ENCODE data around the gene ANKRD53. TPM values are rescaled to one million over a fixed set of nuclear protein-coding genes. Genes with fewer than 3 reads are reported as not detected.
A peak's percentile ranks its signal among the peaks of the same experiment; 100 is the strongest.

ANKRD53 gene
- total and polyA plus RNA-seq, 3 experiments from 2014 or later, result 0.16 to 0.35 TPM; not detected in 1

- H3K4me3 Mint-ChIP-seq, result no peak overlapping the region
- CTCF ChIA-PET, result interaction anchor here (0.9 kb wide), 1 partner anchor 50 kb away, joined by 3 read pairs; no protein-coding TSS in a partner anchor
- Histone ChIP-seq H3K9me3 (ENCODE audit: low read length) (no peaks in the 10 kb centered on the region), H3K4me1 (ENCODE audit: insufficient read depth, low read length) (no peaks in the 10 kb centered on the region), H3K27me3 (ENCODE audit: insufficient read depth, low read length, poor library complexity, severe bottlenecking) (no peaks in the 10 kb centered on the region), H3K27ac (ENCODE audit: low read depth, low read length) (no peak overlapping the region), H3K4me3 (ENCODE audit: low read length) (no peak overlapping the region), H3K36me3 (ENCODE audit: insufficient read depth, low read length) (no peaks in the 10 kb centered on the region)
- POLR2A ChIA-PET, result no interaction called here
- no peaks in the 10 kb centered on the region for H3K9me3 Mint-ChIP-seq
- DNase-seq, result no peak
- no peaks in the 10 kb centered on the region for H3K36me3 Mint-ChIP-seq
- H3K4me1 Mint-ChIP-seq, result no peaks in the 10 kb centered on the region
- H3K27me3 Mint-ChIP-seq, result peaks cover 9 to 27% of the 10 kb centered on the region in 2 donors
- H3K27ac Mint-ChIP-seq, result no peak overlapping the region
Measured at GRCh38 chr2:70936165-70936978, 42.1 kb upstream of the ANKRD53 start.

GRCh38 chr2:70936979-70937811, 41.2 kb upstream of the ANKRD53 start:
- H3K9me3 Mint-ChIP-seq, result no peaks in the 10 kb centered on the region
- H3K4me1 Mint-ChIP-seq, result no peaks in the 10 kb centered on the region
- Histone ChIP-seq H3K27me3 (ENCODE audit: insufficient read depth, low read length, poor library complexity, severe bottlenecking) (no peaks in the 10 kb centered on the region), H3K36me3 (ENCODE audit: insufficient read depth, low read length) (no peaks in the 10 kb centered on the region), H3K9me3 (ENCODE audit: low read length) (no peaks in the 10 kb centered on the region), H3K4me1 (ENCODE audit: insufficient read depth, low read length) (no peaks in the 10 kb centered on the region), H3K4me3 (ENCODE audit: low read length) (no peak overlapping the region), H3K27ac (ENCODE audit: low read depth, low read length) (no peak overlapping the region)
- no peak overlapping the region for H3K4me3 Mint-ChIP-seq
- POLR2A ChIA-PET, result no interaction called here
- CTCF ChIA-PET, result interaction anchor here (0.9 kb wide), 1 partner anchor 49 kb away, joined by 3 read pairs; no protein-coding TSS in a partner anchor
- no peak overlapping the region for H3K27ac Mint-ChIP-seq
- H3K27me3 Mint-ChIP-seq, result peaks cover 6 to 22% of the 10 kb centered on the region in 2 donors
- no peaks in the 10 kb centered on the region for H3K36me3 Mint-ChIP-seq
- DNase-seq, result no peak

GRCh38 chr2:70937866-70938585, 40.4 kb upstream of the ANKRD53 start:
- no peaks in the 10 kb centered on the region for H3K36me3 ChIP-seq (ENCODE audit: insufficient read depth, low read length)
- H3K27ac Mint-ChIP-seq, result no peak overlapping the region
- H3K36me3 Mint-ChIP-seq, result no peaks in the 10 kb centered on the region
- no peak for DNase-seq
- H3K4me3 ChIP-seq (ENCODE audit: low read length), result no peak overlapping the region
- no peaks in the 10 kb centered on the region for H3K9me3 Mint-ChIP-seq
- no peaks in the 10 kb centered on the region for H3K9me3 ChIP-seq (ENCODE audit: low read length)
- no peak overlapping the region for H3K27ac ChIP-seq (ENCODE audit: low read depth, low read length)
- peaks cover 5 to 21% of the 10 kb centered on the region in 2 donors for H3K27me3 Mint-ChIP-seq
- ChIA-PET CTCF (interaction anchor here (1.1 kb wide), 1 partner anchor 10 kb away, joined by 8 read pairs; no protein-coding TSS in a partner anchor), POLR2A (interaction anchor here (0.6 kb wide), 1 partner anchor 210 kb away, joined by 3 read pairs; no protein-coding TSS in a partner anchor)
- no peaks in the 10 kb centered on the region for H3K27me3 ChIP-seq (ENCODE audit: insufficient read depth, low read length, poor library complexity, severe bottlenecking)
- no peaks in the 10 kb centered on the region for H3K4me1 ChIP-seq (ENCODE audit: insufficient read depth, low read length)
- no peaks in the 10 kb centered on the region for H3K4me1 Mint-ChIP-seq
- no peak overlapping the region for H3K4me3 Mint-ChIP-seq

- H3K27ac Mint-ChIP-seq, result peak overlapping the region in 1 of 8 donors; percentile 84
- Histone ChIP-seq H3K27ac (ENCODE audit: low read depth, low read length) (no peak overlapping the region), H3K4me1 (ENCODE audit: insufficient read depth, low read length) (no peaks in the 10 kb centered on the region), H3K4me3 (ENCODE audit: low read length) (no peak overlapping the region), H3K36me3 (ENCODE audit: insufficient read depth, low read length) (no peaks in the 10 kb centered on the region), H3K9me3 (ENCODE audit: low read length) (no peaks in the 10 kb centered on the region), H3K27me3 (ENCODE audit: insufficient read depth, low read length, poor library complexity, severe bottlenecking) (no peaks in the 10 kb centered on the region)
- no peaks in the 10 kb centered on the region for H3K4me1 Mint-ChIP-seq
- H3K4me3 Mint-ChIP-seq, result no peak overlapping the region
- POLR2A ChIA-PET, result interaction anchor here (0.6 kb wide), 1 partner anchor 210 kb away, joined by 3 read pairs; no protein-coding TSS in a partner anchor
- H3K27me3 Mint-ChIP-seq, result peaks cover 5 to 17% of the 10 kb centered on the region in 2 donors
- H3K9me3 Mint-ChIP-seq, result no peaks in the 10 kb centered on the region
- CTCF ChIA-PET, result interaction anchor here (1.1 kb wide), 1 partner anchor 9 kb away, joined by 8 read pairs; no protein-coding TSS in a partner anchor
- no peaks in the 10 kb centered on the region for H3K36me3 Mint-ChIP-seq
- no peak for DNase-seq
Measured at GRCh38 chr2:70938586-70938950, 39.9 kb upstream of the ANKRD53 start.

- Histone ChIP-seq H3K27ac (ENCODE audit: low read depth, low read length) (no peak overlapping the region), H3K36me3 (ENCODE audit: insufficient read depth, low read length) (no peaks in the 10 kb centered on the region), H3K4me3 (ENCODE audit: low read length) (no peak overlapping the region), H3K27me3 (ENCODE audit: insufficient read depth, low read length, poor library complexity, severe bottlenecking) (no peaks in the 10 kb centered on the region), H3K9me3 (ENCODE audit: low read length) (no peaks in the 10 kb centered on the region), H3K4me1 (ENCODE audit: insufficient read depth, low read length) (no peaks in the 10 kb centered on the region)
- ChIA-PET CTCF (interaction anchor here (1.1 kb wide), 1 partner anchor 9 kb away, joined by 8 read pairs; no protein-coding TSS in a partner anchor), POLR2A (no interaction called here)
- peak in 1 of 5 donors; percentile 26 for DNase-seq
- H3K9me3 Mint-ChIP-seq, result no peaks in the 10 kb centered on the region
- H3K4me1 Mint-ChIP-seq, result no peaks in the 10 kb centered on the region
- H3K27me3 Mint-ChIP-seq, result peaks cover 7 to 23% of the 10 kb centered on the region in 2 donors
- no peaks in the 10 kb centered on the region for H3K36me3 Mint-ChIP-seq
- no peak overlapping the region for H3K4me3 Mint-ChIP-seq
- H3K27ac Mint-ChIP-seq, result no peak overlapping the region
Measured at GRCh38 chr2:70939001-70939838, 39.2 kb upstream of the ANKRD53 start.

- peaks cover 7 to 24% of the 10 kb centered on the region in 2 donors for H3K27me3 Mint-ChIP-seq
- Histone ChIP-seq H3K27ac (ENCODE audit: low read depth, low read length) (no peak overlapping the region), H3K4me1 (ENCODE audit: insufficient read depth, low read length) (no peaks in the 10 kb centered on the region), H3K9me3 (ENCODE audit: low read length) (no peaks in the 10 kb centered on the region), H3K27me3 (ENCODE audit: insufficient read depth, low read length, poor library complexity, severe bottlenecking) (no peaks in the 10 kb centered on the region), H3K36me3 (ENCODE audit: insufficient read depth, low read length) (no peaks in the 10 kb centered on the region), H3K4me3 (ENCODE audit: low read length) (no peak overlapping the region)
- no peak overlapping the region for H3K27ac Mint-ChIP-seq
- no peaks in the 10 kb centered on the region for H3K36me3 Mint-ChIP-seq
- CTCF ChIA-PET, result no interaction called here
- H3K4me3 Mint-ChIP-seq, result no peak overlapping the region
- H3K9me3 Mint-ChIP-seq, result no peaks in the 10 kb centered on the region
- POLR2A ChIA-PET, result no interaction called here
- no peaks in the 10 kb centered on the region for H3K4me1 Mint-ChIP-seq
- peak in 1 of 5 donors; percentile 38 for DNase-seq
Measured at GRCh38 chr2:70939839-70940580, 38.4 kb upstream of the ANKRD53 start.

- Mint-ChIP-seq H3K9me3 (no peaks in the 10 kb centered on the region), H3K4me1 (no peaks in the 10 kb centered on the region), H3K4me3 (no peak overlapping the region), H3K27ac (peak overlapping the region in 1 of 8 donors; percentile 3), H3K36me3 (no peaks in the 10 kb centered on the region), H3K27me3 (peaks cover 7 to 27% of the 10 kb centered on the region in 2 donors)
- DNase-seq, result peak in 1 of 5 donors; percentile 43
- Histone ChIP-seq H3K27ac (ENCODE audit: low read depth, low read length) (no peak overlapping the region), H3K4me3 (ENCODE audit: low read length) (no peak overlapping the region), H3K36me3 (ENCODE audit: insufficient read depth, low read length) (no peaks in the 10 kb centered on the region), H3K27me3 (ENCODE audit: insufficient read depth, low read length, poor library complexity, severe bottlenecking) (no peaks in the 10 kb centered on the region), H3K9me3 (ENCODE audit: low read length) (no peaks in the 10 kb centered on the region), H3K4me1 (ENCODE audit: insufficient read depth, low read length) (no peaks in the 10 kb centered on the region)
- CTCF ChIA-PET, result interaction anchor here (0.7 kb wide), 1 partner anchor 637 kb away, joined by 3 read pairs; no protein-coding TSS in a partner anchor
- POLR2A ChIA-PET, result no interaction called here
Measured at GRCh38 chr2:70941186-70941585, 37.2 kb upstream of the ANKRD53 start.

All from CD8-positive, alpha-beta memory T cell (primary cell).